SU-DHL-6 (cell line): Measurements from ENCODE around the gene SZRD1.

Source experiments
- H2AFZ ChIP-seq: fragments of 200-600 bp; sonication (generic); 2 replicates; pipeline ENCODE4 v1.6.1; 2014; ENCODE audit warnings: low read depth, mild to moderate bottlenecking, moderate library complexity, mixed read lengths, antibody characterized with exemption, low read length; ENCODE audit not compliant: severe bottlenecking
- H3F3A ChIP-seq: fragments of 200-600 bp; shearing (Covaris generic); 2 replicates; pipeline ENCODE4 v1.6.0; 2016; ENCODE audit warnings: antibody characterized with exemption, mild to moderate bottlenecking; ENCODE audit not compliant: insufficient read depth
- H3K27ac ChIP-seq: fragments of 200-600 bp; sonication (generic); 2 replicates; pipeline ENCODE4 v1.5.1; 2016; ENCODE audit warnings: low read depth, mild to moderate bottlenecking, low read length, moderate library complexity, mixed read lengths
- H3K27me3 ChIP-seq: fragments of 200-600 bp; sonication (generic), shearing (Covaris generic); 2 replicates; pipeline ENCODE4 v1.6.0; 2014; ENCODE audit warnings: mild to moderate bottlenecking, low read length
- H3K36me3 ChIP-seq: fragments of 200-600 bp; sonication (generic); 2 replicates; pipeline ENCODE4 v1.6.1; 2014; ENCODE audit warnings: mild to moderate bottlenecking, low read length, mixed read lengths
- H3K4me2 ChIP-seq: fragments of 300-600, 200-600 bp; shearing (Covaris generic), sonication (generic); 2 replicates; pipeline ENCODE4 v1.6.0; 2014; ENCODE audit warnings: low read length, low read depth, mild to moderate bottlenecking; ENCODE audit not compliant: poor library complexity, severe bottlenecking
- H3K4me3 ChIP-seq: fragments of 200-600 bp; sonication (generic); 2 replicates; pipeline ENCODE4 v1.5.1; 2014; ENCODE audit warnings: antibody characterized with exemption, low read length, mild to moderate bottlenecking, mixed read lengths; ENCODE audit not compliant: insufficient read depth, poor library complexity, severe bottlenecking
- H3K79me2 ChIP-seq: fragments of 200-600 bp; sonication (generic); 2 replicates; pipeline ENCODE4 v1.6.1; 2014; ENCODE audit warnings: mild to moderate bottlenecking, low read length, moderate library complexity; ENCODE audit not compliant: insufficient read depth
- H3K9ac ChIP-seq: fragments of 200-600 bp; sonication (generic); 2 replicates; pipeline ENCODE4 v1.7.0; 2014; ENCODE audit warnings: mild to moderate bottlenecking, low read length
- H3K9me2 ChIP-seq: fragments of 200-600 bp; sonication (generic); replicated peaks from 2 replicates; pipeline ENCODE4 v1.6.1; 2014; ENCODE audit warnings: low read length; ENCODE audit not compliant: insufficient read depth
- H3K9me3 ChIP-seq: fragments of 200-600 bp; sonication (generic); 2 replicates; pipeline ENCODE4 v1.6.1; 2014; ENCODE audit warnings: low read length, mixed read lengths; ENCODE audit not compliant: insufficient read depth
- H4K20me1 ChIP-seq: fragments of 200-600 bp; sonication (generic); 2 replicates; pipeline ENCODE4 v1.6.1; 2014; ENCODE audit warnings: low read depth, mild to moderate bottlenecking, antibody characterized with exemption, low read length, moderate library complexity, mixed read lengths
- EZH2phosphoT487 ChIP-seq: fragments of 200-600 bp; sonication (generic), shearing (Covaris generic); conservative IDR thresholded peaks from 2 replicates; pipeline ENCODE4 v1.6.1; 2018; ENCODE audit warnings: mild to moderate bottlenecking, antibody characterized with exemption, low read length, moderate library complexity, mixed read lengths
- TF ChIP-seq, protein P1 (sequence below): fragments of 200-600 bp; sonication (generic); IDR thresholded peaks from one replicate; pipeline ENCODE4 v1.5.1; 2017; ENCODE audit warnings: antibody characterized with exemption, mild to moderate bottlenecking, low read length, moderate library complexity; ENCODE audit not compliant: insufficient read depth, poor library complexity, severe bottlenecking

The SZRD1 gene

DNA sequence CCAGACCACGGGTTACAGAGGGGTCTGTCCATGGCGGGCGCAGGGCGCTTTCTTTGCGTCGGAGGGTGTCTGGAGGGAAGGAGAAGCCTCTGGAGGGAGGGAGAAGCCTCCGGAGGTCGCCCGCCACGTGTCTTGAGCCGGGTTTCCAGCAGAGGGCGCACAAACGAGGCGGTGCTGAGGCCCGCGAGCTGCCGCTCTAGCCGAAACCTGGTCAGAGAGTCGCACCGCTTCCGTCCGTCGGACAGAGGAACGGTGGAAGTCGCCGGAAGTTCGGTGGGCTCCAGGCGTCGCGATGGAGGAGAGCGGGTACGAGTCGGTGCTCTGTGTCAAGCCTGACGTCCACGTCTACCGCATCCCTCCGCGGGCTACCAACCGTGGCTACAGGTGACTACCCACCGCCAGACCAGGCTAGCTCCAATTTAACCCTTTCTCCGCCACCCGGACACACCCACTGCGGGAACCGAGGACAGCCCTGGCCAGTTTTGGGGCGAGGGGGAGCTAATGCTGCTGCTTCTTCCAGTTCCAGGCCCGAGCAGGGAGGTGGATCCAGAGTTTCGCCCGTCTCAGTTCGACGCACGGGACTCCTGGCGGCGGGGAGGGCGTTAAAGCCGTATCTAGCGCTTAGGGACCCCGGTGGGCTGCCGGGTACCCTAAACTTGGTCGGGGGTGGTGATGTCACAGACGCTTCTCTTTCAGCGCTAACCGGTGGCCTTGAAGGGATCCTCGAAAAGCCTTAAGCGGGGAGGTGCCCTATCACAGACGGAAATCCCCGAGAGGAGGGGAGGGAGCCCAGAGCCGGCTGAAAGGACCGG lies 73.6 kb downstream of the SZRD1 start, which contains the start of gene NECAP2:
Gene NECAP2 (plus strand): TSS at position 255 of the 812 bp plus-strand sequence. CDS start 38 bp downstream, at position 293.
- Histone ChIP-seq H3K27ac (peak within 1 kb of the TSS; percentile 56), H3K4me2 (peak within 1 kb of the TSS; percentile 89), H3K9me3 (no peaks in the 10 kb centered on the region), H3K4me3 (peak within 1 kb of the TSS; percentile 98), H3K9ac (peak within 1 kb of the TSS; percentile 98), H4K20me1 (no peaks in the 10 kb centered on the region), H2AFZ (peak within 1 kb of the TSS; percentile 96), H3K27me3 (no peaks in the 10 kb centered on the region), H3K79me2 (peaks cover 23% of the 10 kb centered on the region), H3F3A (no peaks in the 10 kb centered on the region), H3K9me2 (no peaks in the 10 kb centered on the region), H3K36me3 (no peaks in the 10 kb centered on the region)
- TF ChIP-seq, protein P1, sequence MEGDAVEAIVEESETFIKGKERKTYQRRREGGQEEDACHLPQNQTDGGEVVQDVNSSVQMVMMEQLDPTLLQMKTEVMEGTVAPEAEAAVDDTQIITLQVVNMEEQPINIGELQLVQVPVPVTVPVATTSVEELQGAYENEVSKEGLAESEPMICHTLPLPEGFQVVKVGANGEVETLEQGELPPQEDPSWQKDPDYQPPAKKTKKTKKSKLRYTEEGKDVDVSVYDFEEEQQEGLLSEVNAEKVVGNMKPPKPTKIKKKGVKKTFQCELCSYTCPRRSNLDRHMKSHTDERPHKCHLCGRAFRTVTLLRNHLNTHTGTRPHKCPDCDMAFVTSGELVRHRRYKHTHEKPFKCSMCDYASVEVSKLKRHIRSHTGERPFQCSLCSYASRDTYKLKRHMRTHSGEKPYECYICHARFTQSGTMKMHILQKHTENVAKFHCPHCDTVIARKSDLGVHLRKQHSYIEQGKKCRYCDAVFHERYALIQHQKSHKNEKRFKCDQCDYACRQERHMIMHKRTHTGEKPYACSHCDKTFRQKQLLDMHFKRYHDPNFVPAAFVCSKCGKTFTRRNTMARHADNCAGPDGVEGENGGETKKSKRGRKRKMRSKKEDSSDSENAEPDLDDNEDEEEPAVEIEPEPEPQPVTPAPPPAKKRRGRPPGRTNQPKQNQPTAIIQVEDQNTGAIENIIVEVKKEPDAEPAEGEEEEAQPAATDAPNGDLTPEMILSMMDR = peak; percentile 55
- no peak for TF ChIP-seq EZH2phosphoT487

DNA sequence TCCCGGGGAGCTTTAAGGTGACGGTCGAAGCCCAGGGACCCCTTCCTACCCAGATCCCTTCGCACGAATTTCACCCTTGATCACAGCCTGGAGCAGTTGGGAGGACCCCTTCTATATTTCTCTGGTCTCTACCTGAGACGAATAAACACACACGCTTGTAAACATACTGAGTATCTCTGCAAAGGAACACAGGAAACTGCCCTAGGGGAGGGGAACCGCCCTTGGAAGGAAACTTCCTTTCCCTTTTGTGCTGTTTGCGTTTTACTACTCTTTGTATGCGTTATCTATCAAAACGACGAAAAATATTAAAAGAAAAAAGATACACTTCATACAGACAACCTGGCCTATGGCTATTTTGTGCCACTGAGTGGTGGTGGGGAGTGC lies 74.2 kb downstream of the SZRD1 start:
- H3K9me3 ChIP-seq = no peaks in the 10 kb centered on the region
- H3K9me2 ChIP-seq = no peaks in the 10 kb centered on the region
- peak overlapping the region; percentile 96 for H2AFZ ChIP-seq
- peak overlapping the region; percentile 98 for H3K4me3 ChIP-seq
- H3K79me2 ChIP-seq = peaks cover 23% of the 10 kb centered on the region
- H3K27ac ChIP-seq = peak overlapping the region; percentile 56; the same call in 1 of the 2 replicates
- H3K36me3 ChIP-seq = no peaks in the 10 kb centered on the region
- peak overlapping the region; percentile 98 for H3K9ac ChIP-seq
- H4K20me1 ChIP-seq = no peaks in the 10 kb centered on the region
- H3K4me2 ChIP-seq = peak overlapping the region; percentile 89
- H3K27me3 ChIP-seq = no peaks in the 10 kb centered on the region
- no peak for TF ChIP-seq EZH2phosphoT487
- TF ChIP-seq, protein P1 = no peak
- H3F3A ChIP-seq = no peaks in the 10 kb centered on the region

DNA sequence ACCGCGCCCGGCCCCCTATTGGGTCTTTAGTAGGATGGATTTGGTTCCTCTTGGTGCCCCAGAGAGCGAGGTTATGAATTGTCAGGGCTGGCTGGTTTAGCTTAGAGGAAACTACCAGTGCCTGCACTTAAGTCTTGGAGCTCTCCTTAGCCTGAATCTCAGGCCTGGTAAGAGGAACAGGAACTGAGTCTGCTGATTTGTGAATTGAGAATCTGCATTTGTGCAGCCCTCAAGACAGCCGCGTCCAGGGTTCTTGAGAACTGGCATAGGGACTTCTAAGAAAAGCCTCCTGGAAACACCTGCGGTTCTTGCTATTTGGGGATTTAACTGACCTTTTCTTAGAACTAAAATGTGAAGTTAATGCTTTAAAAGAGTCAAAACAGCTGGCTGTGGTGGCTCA lies 75.2 kb downstream of the SZRD1 start:
- H3K27me3 ChIP-seq = no peaks in the 10 kb centered on the region
- peak overlapping the region; percentile 8 for H3K4me2 ChIP-seq
- no peak overlapping the region; the same call in 1 of the 2 replicates for H3K9ac ChIP-seq
- no peak overlapping the region for H2AFZ ChIP-seq
- no peaks in the 10 kb centered on the region for H4K20me1 ChIP-seq
- H3K27ac ChIP-seq = no peak overlapping the region
- no peaks in the 10 kb centered on the region for H3K9me3 ChIP-seq
- peaks cover 23% of the 10 kb centered on the region for H3K79me2 ChIP-seq
- H3F3A ChIP-seq = no peaks in the 10 kb centered on the region
- TF ChIP-seq, protein P1 = no peak
- no peak for TF ChIP-seq EZH2phosphoT487
- H3K36me3 ChIP-seq = no peaks in the 10 kb centered on the region
- no peak overlapping the region for H3K4me3 ChIP-seq
- no peaks in the 10 kb centered on the region for H3K9me2 ChIP-seq
